K562 (cell line): Measurements from ENCODE around the gene DND1. TPM values are rescaled to one million over a fixed set of nuclear protein-coding genes. Genes with fewer than 3 reads are reported as not detected.

Experiments
- ATF2 ChIP-seq: sonication (generic); formaldehyde crosslinking; IDR thresholded peaks from 2 replicates; pipeline ENCODE4 v1.8.1; 2022; ENCODE audit warnings: missing genetic modification reagents
- GATA2 ChIP-seq: sonication (generic); formaldehyde crosslinking; IDR thresholded peaks from 2 replicates; pipeline ENCODE4 v1.4.0; 2020; ENCODE audit warnings: mild to moderate bottlenecking, missing genetic modification reagents
- MAZ ChIP-seq, 2 experiments: fragments of 450-650 bp in 1 of 2; sonication (generic) in 1 of 2; formaldehyde crosslinking; IDR thresholded peaks in 1 of 2; conservative IDR thresholded peaks in 1 of 2; 2 replicates each; pipeline versions ENCODE4 v1.4.0 to v1.5.0; 2020; ENCODE audit warnings: mild to moderate bottlenecking in 1 of 2, missing genetic modification reagents in 1 of 2
- SMARCB1 ChIP-seq: IDR thresholded peaks from 2 replicates; pipeline ENCODE4 v1.6.1; 2011; ENCODE audit warnings: improper control_type of control experiment, low read depth; ENCODE audit not compliant: insufficient read length
- THRAP3 ChIP-seq: fragments of 450-650 bp; IDR thresholded peaks from 2 replicates; pipeline ENCODE4 v1.6.1; 2016; ENCODE audit warnings: mild to moderate bottlenecking, inconsistent platforms, borderline replicate concordance
- polyA plus RNA-seq, 8 experiments: library from polyadenylated mRNA; depleted of rRNA in 4 of 8; stranded (reverse) in 5 of 8; unstranded in 3 of 8; fragments of >200 nt; fragmentation: Nextera tagmentation in 2 of 8; fragmentation: Illumina TruSeq in 1 of 8; extraction: Ambion mirVana in 2 of 8; extraction: Trizol in 1 of 8; gene quantifications; 2 replicates each; pipeline versions ENCODE4 v1.2.1 to v1.2.3, GENCODE V29; 2011 to 2014; ENCODE audit warnings: inconsistent platforms in 1 of 8, missing spikeins in 1 of 8
- total RNA-seq, 7 experiments: library from RNA; depleted of rRNA in 6 of 7; stranded (reverse); fragments of >200 nt in 6 of 7; fragmentation: Illumina TruSeq in 2 of 7; extraction: Trizol in 2 of 7; gene quantifications; 2 replicates each; pipeline versions ENCODE4 v1.2.1 to v1.2.3, GENCODE V29; 2011 to 2021; ENCODE audit warnings: low replicate concordance in 1 of 7
- TF ChIP-seq, protein P1 (sequence below), 2 experiments: fragments of 450-650 bp; IDR thresholded peaks; 2 replicates each; pipeline ENCODE4 v1.6.1; 2018; ENCODE audit warnings: mild to moderate bottlenecking in 2 of 2, low read depth in 1 of 2; ENCODE audit not compliant: partially characterized antibody in 2 of 2
- TF ChIP-seq, protein P2 (sequence below): fragments of 450-650 bp; IDR thresholded peaks from 2 replicates; pipeline ENCODE4 v1.6.1; 2017; ENCODE audit warnings: mild to moderate bottlenecking, moderate library complexity
- TF ChIP-seq, protein P3 (sequence below), 2 experiments: fragments of 450-650 bp in 1 of 2; sonication (generic) in 1 of 2; formaldehyde crosslinking in 1 of 2; IDR thresholded peaks; 2 replicates each; pipeline versions ENCODE4 v1.7.1 to v1.9.0; 2016 to 2022; ENCODE audit warnings: inconsistent platforms in 1 of 2, mild to moderate bottlenecking in 1 of 2, missing genetic modification reagents in 1 of 2

The DND1 gene
- total and polyA plus RNA-seq, 9 of the 15 experiments (the other 6 are each of a cell fraction or from before 2014, with no cell fraction given) = 0.37 to 2.0 (median 0.90) TPM; not detected in 3

DNA sequence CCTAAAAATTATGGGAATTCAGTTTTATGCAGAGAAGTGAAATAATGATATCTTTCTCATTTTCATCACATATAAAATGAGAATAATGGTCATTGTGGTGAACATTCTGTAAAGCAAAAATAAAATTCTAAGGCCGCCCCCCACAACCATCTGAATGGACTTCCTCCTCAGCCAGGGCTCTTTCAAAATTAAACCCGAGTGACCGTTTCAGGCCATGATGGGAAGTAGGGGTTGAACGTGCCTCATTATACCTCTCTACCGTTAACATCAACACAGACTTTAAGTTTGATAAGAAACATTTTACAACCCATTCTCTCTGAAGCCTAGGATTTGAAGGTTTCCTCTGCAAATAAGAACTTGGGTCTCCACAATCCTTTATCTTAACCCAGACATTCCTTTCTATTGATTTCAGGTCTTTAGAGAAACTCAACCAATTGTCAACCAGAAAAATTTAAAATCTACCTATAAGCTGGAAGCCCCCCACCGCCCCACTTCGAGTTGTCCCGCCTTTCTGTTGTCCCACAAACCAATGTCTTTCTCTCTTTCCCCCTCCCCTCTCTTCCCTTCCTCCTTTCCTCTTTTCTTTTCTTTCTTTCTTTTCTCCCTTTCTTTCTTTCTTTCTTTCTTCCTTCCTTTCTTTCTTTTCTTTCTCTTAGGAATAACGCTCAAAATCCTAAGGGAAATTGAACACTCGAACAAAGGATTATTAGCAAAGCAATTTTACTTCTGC, 35.8 kb downstream of the DND1 start (continued):
- TF ChIP-seq, protein P1, sequence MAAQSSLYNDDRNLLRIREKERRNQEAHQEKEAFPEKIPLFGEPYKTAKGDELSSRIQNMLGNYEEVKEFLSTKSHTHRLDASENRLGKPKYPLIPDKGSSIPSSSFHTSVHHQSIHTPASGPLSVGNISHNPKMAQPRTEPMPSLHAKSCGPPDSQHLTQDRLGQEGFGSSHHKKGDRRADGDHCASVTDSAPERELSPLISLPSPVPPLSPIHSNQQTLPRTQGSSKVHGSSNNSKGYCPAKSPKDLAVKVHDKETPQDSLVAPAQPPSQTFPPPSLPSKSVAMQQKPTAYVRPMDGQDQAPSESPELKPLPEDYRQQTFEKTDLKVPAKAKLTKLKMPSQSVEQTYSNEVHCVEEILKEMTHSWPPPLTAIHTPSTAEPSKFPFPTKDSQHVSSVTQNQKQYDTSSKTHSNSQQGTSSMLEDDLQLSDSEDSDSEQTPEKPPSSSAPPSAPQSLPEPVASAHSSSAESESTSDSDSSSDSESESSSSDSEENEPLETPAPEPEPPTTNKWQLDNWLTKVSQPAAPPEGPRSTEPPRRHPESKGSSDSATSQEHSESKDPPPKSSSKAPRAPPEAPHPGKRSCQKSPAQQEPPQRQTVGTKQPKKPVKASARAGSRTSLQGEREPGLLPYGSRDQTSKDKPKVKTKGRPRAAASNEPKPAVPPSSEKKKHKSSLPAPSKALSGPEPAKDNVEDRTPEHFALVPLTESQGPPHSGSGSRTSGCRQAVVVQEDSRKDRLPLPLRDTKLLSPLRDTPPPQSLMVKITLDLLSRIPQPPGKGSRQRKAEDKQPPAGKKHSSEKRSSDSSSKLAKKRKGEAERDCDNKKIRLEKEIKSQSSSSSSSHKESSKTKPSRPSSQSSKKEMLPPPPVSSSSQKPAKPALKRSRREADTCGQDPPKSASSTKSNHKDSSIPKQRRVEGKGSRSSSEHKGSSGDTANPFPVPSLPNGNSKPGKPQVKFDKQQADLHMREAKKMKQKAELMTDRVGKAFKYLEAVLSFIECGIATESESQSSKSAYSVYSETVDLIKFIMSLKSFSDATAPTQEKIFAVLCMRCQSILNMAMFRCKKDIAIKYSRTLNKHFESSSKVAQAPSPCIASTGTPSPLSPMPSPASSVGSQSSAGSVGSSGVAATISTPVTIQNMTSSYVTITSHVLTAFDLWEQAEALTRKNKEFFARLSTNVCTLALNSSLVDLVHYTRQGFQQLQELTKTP (IDR thresholded peaks at IDR 0.05; ENCODE audit: low read depth in 1 of 2, partially characterized antibody in 2 of 2) = no peak
- no peak for TF ChIP-seq ATF2 (CRISPR knock-in tag)
- no peak for TF ChIP-seq GATA2 (CRISPR knock-in tag)
- TF ChIP-seq SMARCB1 = no peak
- 0 out of 4 replicates have a peak, but pooled peaks of 1 of the 2 experiments have one; percentile 20 for TF ChIP-seq MAZ (CRISPR knock-in tag; conservative IDR thresholded peaks at IDR 0.05 in 1 of 2, IDR thresholded peaks at IDR 0.05 in 1 of 2)
- TF ChIP-seq, protein P2, sequence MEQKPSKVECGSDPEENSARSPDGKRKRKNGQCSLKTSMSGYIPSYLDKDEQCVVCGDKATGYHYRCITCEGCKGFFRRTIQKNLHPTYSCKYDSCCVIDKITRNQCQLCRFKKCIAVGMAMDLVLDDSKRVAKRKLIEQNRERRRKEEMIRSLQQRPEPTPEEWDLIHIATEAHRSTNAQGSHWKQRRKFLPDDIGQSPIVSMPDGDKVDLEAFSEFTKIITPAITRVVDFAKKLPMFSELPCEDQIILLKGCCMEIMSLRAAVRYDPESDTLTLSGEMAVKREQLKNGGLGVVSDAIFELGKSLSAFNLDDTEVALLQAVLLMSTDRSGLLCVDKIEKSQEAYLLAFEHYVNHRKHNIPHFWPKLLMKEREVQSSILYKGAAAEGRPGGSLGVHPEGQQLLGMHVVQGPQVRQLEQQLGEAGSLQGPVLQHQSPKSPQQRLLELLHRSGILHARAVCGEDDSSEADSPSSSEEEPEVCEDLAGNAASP = no peak
- TF ChIP-seq, protein P3, sequence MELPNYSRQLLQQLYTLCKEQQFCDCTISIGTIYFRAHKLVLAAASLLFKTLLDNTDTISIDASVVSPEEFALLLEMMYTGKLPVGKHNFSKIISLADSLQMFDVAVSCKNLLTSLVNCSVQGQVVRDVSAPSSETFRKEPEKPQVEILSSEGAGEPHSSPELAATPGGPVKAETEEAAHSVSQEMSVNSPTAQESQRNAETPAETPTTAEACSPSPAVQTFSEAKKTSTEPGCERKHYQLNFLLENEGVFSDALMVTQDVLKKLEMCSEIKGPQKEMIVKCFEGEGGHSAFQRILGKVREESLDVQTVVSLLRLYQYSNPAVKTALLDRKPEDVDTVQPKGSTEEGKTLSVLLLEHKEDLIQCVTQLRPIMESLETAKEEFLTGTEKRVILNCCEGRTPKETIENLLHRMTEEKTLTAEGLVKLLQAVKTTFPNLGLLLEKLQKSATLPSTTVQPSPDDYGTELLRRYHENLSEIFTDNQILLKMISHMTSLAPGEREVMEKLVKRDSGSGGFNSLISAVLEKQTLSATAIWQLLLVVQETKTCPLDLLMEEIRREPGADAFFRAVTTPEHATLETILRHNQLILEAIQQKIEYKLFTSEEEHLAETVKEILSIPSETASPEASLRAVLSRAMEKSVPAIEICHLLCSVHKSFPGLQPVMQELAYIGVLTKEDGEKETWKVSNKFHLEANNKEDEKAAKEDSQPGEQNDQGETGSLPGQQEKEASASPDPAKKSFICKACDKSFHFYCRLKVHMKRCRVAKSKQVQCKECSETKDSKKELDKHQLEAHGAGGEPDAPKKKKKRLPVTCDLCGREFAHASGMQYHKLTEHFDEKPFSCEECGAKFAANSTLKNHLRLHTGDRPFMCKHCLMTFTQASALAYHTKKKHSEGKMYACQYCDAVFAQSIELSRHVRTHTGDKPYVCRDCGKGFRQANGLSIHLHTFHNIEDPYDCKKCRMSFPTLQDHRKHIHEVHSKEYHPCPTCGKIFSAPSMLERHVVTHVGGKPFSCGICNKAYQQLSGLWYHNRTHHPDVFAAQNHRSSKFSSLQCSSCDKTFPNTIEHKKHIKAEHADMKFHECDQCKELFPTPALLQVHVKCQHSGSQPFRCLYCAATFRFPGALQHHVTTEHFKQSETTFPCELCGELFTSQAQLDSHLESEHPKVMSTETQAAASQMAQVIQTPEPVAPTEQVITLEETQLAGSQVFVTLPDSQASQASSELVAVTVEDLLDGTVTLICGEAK (IDR thresholded peaks at IDR 0.05) = peak; percentile 50; the same call in 1 of the 2 replicates
- TF ChIP-seq, protein P3 (CRISPR knock-in tag; IDR thresholded peaks at IDR 0.05) = no peak
- no peak; the same call in 1 of the 2 replicates for TF ChIP-seq THRAP3
